Erythroblast (primary cell): Measurements from ENCODE around the gene GPX5.

Experiments
- GATA1 ChIP-seq: IDR thresholded peaks from 2 replicates; pipeline ENCODE4 v1.6.1; 2011; ENCODE audit warnings: low read depth, mild to moderate bottlenecking, control low read depth, low read length, moderate library complexity
- POLR2A ChIP-seq: IDR thresholded peaks from 2 replicates; pipeline ENCODE4 v1.6.1; 2011; ENCODE audit warnings: mild to moderate bottlenecking, low read length

GRCh38 chr6:28511628-28512300 lies 13.9 kb upstream of the GPX5 start:
- no peak for TF ChIP-seq POLR2A
- no peak for TF ChIP-seq GATA1
